GM12864 (cell line): Measurements from ENCODE around the gene OPRM1.

ENCODE experiments used
- DNase-seq: peaks from one replicate; pipeline ENCODE4 v3.0.0-alpha.2; 2011; ENCODE audit warnings: low read depth
- H3K4me3 ChIP-seq: 2 replicates; pipeline ENCODE4 v1.5.1; 2011; ENCODE audit warnings: mild to moderate bottlenecking, low read depth, low read length, control low read depth
- TF ChIP-seq, protein P1 (sequence below): IDR thresholded peaks from 2 replicates; pipeline ENCODE4 v1.5.1; 2011; ENCODE audit warnings: low read depth, mild to moderate bottlenecking, moderate library complexity, low read length, control low read depth, inconsistent platforms; ENCODE audit errors: missing control alignments

Gene OPRM1

GRCh38 chr6:154213782-154214181 lies 174.7 kb downstream of the OPRM1 start:
- no peak for DNase-seq
- TF ChIP-seq, protein P1, sequence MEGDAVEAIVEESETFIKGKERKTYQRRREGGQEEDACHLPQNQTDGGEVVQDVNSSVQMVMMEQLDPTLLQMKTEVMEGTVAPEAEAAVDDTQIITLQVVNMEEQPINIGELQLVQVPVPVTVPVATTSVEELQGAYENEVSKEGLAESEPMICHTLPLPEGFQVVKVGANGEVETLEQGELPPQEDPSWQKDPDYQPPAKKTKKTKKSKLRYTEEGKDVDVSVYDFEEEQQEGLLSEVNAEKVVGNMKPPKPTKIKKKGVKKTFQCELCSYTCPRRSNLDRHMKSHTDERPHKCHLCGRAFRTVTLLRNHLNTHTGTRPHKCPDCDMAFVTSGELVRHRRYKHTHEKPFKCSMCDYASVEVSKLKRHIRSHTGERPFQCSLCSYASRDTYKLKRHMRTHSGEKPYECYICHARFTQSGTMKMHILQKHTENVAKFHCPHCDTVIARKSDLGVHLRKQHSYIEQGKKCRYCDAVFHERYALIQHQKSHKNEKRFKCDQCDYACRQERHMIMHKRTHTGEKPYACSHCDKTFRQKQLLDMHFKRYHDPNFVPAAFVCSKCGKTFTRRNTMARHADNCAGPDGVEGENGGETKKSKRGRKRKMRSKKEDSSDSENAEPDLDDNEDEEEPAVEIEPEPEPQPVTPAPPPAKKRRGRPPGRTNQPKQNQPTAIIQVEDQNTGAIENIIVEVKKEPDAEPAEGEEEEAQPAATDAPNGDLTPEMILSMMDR = no peak
- H3K4me3 ChIP-seq = no peak overlapping the region

GRCh38 chr6:154218301-154218700 lies 179.3 kb downstream of the OPRM1 start:
- no peak overlapping the region for H3K4me3 ChIP-seq
- TF ChIP-seq, protein P1 = no peak
- DNase-seq = no peak

DNA sequence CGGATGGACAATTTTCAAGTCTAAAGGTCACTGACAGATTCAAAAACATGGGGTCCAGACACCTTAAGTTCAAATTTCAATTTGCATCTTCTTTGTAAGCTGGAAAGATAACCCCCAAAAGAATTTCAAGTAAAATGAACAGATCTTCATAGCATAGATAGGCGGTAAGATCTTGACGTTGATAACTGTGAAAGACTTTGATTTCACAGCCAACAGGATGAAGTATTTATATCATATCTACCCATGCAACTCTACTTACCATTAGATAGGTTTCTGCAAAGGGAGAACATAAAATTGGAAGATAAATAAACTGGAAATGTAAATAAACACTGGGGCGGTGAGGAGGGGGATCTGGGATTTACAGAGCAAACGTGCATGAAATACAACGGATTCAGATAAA lies 179.7 kb downstream of the OPRM1 start:
- TF ChIP-seq, protein P1 = no peak
- no peak for DNase-seq
- no peak overlapping the region for H3K4me3 ChIP-seq

- TF ChIP-seq, protein P1 = no peak
Observed at GRCh38 chr6:154219250-154219649, 180.2 kb downstream of the OPRM1 start.

DNA sequence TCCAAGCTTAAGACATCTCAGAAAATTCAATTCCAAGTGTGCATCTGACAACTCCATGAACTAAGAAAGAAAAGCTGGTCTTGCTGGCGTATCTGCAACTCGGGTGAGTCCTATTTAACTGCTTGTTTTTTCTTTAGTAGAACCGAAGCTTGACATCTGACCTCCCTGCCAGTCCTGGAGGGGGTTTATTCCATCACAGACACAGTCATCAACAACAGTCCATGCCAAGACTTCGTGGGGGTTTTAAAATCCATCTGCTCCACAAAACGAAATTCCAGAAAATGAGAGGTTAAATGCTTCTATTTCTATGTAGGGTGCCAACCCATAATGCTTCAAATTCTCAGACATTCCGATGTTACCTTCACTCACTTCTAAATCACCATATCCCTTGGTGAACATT lies 183.7 kb downstream of the OPRM1 start:
- no peak overlapping the region for H3K4me3 ChIP-seq
- TF ChIP-seq, protein P1 = no peak

More at GRCh38 chr6:154219250-154219649, 180.2 kb downstream of the OPRM1 start:
- DNase-seq = no peak
- no peak overlapping the region for H3K4me3 ChIP-seq

GRCh38 chr6:154223296-154223695 lies 184.3 kb downstream of the OPRM1 start:
- TF ChIP-seq, protein P1 = no peak
- no peak overlapping the region for H3K4me3 ChIP-seq
- no peak for DNase-seq

More for the DNA sequence above, 183.7 kb downstream of the OPRM1 start:
- DNase-seq = no peak

DNA sequence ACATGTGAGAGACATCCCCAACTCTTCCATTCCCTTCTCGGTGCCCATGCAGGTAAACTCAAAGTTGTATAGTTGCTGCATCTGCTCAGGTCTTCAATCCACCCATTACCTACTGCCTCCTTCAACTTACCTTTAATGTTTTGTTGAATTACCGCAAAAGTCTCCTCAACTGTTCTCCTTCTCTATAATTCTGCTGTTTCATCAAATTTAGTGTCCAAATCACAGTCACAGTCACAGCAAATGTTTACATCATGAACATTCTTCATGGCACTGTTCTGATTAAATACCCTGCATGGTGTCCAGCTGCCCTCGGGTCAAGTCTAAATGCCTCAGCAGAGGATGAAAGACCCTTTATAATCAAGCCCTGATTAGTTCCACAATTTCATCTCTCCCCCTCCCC lies 187.4 kb downstream of the OPRM1 start:
- no peak overlapping the region for H3K4me3 ChIP-seq
- DNase-seq = no peak
- TF ChIP-seq, protein P1 = no peak
